HEK293 (cell line): Measurements from ENCODE around the gene SZT2.
A peak's percentile ranks its signal among the peaks of the same experiment; 100 is the strongest.
"Not testable (repeated sequence)": the region's sequence is repeated elsewhere in the genome, so short reads cannot be mapped to it uniquely, and the experiment has no call there.

Experiments used
- CTCF ChIA-PET: fragments of 350-600 bp; formaldehyde crosslinking; extraction: SDS; loops from one replicate; lab custom pipeline; 2021; ENCODE audit warnings: antibody characterized with exemption; lab: Yijun Ruan, JAX
- POLR2A ChIA-PET: fragments of 300-600 bp; formaldehyde crosslinking; extraction: SDS; loops from one replicate; lab custom pipeline; 2020; ENCODE audit warnings: antibody characterized with exemption, inconsistent platforms; lab: Yijun Ruan, JAX
- H3K27ac ChIP-seq: fragments of 200-500 bp; sonication (Bioruptor generic); 2 replicates; pipeline ENCODE4 v1.5.1; 2014; ENCODE audit warnings: low read depth, low read length, control low read depth, inconsistent platforms; ENCODE audit errors: extremely low read depth
- H3K36me3 ChIP-seq, 2 experiments: fragments of 200-500 bp in 1 of 2; sonication (Bioruptor generic) in 1 of 2; 1 replicate in 1 of 2; 2 replicates in 1 of 2; pipeline ENCODE4 v1.5.1; 2014 to 2017; ENCODE audit warnings: inconsistent platforms in 2 of 2, low read length in 2 of 2; ENCODE audit not compliant: control insufficient read depth in 2 of 2, insufficient read depth in 1 of 2
- H3K4me1 ChIP-seq: fragments of 200-500 bp; sonication (Bioruptor generic); 2 replicates; pipeline ENCODE4 v1.5.1; 2014; ENCODE audit warnings: mild to moderate bottlenecking, low read length, inconsistent platforms; ENCODE audit not compliant: control insufficient read depth, insufficient read depth
- H3K4me3 ChIP-seq: 2 replicates; pipeline ENCODE4 v1.5.1; 2011; ENCODE audit warnings: low read depth, mild to moderate bottlenecking, control low read depth, low read length, moderate library complexity
- H3K9me3 ChIP-seq: fragments of 200-500 bp; sonication (Bioruptor generic); 2 replicates; pipeline ENCODE4 v1.5.1; 2014; ENCODE audit warnings: low read depth, low read length, inconsistent platforms; ENCODE audit not compliant: control insufficient read depth, insufficient read depth
- ATF2 ChIP-seq: fragments of 450-650 bp; formaldehyde crosslinking; IDR thresholded peaks from 2 replicates; pipeline ENCODE4 v1.5.1; 2016; ENCODE audit warnings: missing biosample characterization, missing genetic modification characterization, low read depth
- BCL6B ChIP-seq: fragments of 450-650 bp; formaldehyde crosslinking; IDR thresholded peaks from 2 replicates; pipeline ENCODE4 v1.5.1; 2017; ENCODE audit warnings: missing biosample characterization, missing genetic modification characterization
- ELK4 ChIP-seq: IDR thresholded peaks from 2 replicates; pipeline ENCODE4 v1.6.1; 2011; ENCODE audit warnings: mild to moderate bottlenecking, low read depth, low read length, borderline replicate concordance
- HIC1 ChIP-seq: fragments of 450-650 bp; formaldehyde crosslinking; IDR thresholded peaks from 2 replicates; pipeline ENCODE4 v1.5.1; 2016; ENCODE audit warnings: missing biosample characterization, missing genetic modification characterization
- INSM2 ChIP-seq: fragments of 450-650 bp; formaldehyde crosslinking; IDR thresholded peaks from 2 replicates; pipeline ENCODE4 v1.5.1; 2016; ENCODE audit warnings: missing biosample characterization, missing genetic modification characterization
- KLF8 ChIP-seq: fragments of 450-650 bp; formaldehyde crosslinking; IDR thresholded peaks from 2 replicates; pipeline ENCODE4 v1.5.1; 2016; ENCODE audit warnings: missing biosample characterization, missing genetic modification characterization
- SCRT1 ChIP-seq: fragments of 450-650 bp; formaldehyde crosslinking; IDR thresholded peaks from 2 replicates; pipeline ENCODE4 v1.5.1; 2016; ENCODE audit warnings: missing biosample characterization, missing genetic modification characterization, borderline replicate concordance
- SP7 ChIP-seq: fragments of 450-650 bp; formaldehyde crosslinking; IDR thresholded peaks from 2 replicates; pipeline ENCODE4 v1.5.1; 2016; ENCODE audit warnings: missing biosample characterization, missing genetic modification characterization
- YY2 ChIP-seq: fragments of 450-650 bp; formaldehyde crosslinking; IDR thresholded peaks from 2 replicates; pipeline ENCODE4 v1.5.1; 2016; ENCODE audit warnings: missing biosample characterization, missing genetic modification characterization
- ZBTB21 ChIP-seq: fragments of 450-650 bp; formaldehyde crosslinking; IDR thresholded peaks from 2 replicates; pipeline ENCODE4 v1.5.1; 2017; ENCODE audit warnings: missing biosample characterization, missing genetic modification characterization
- ZBTB48 ChIP-seq: fragments of 450-650 bp; formaldehyde crosslinking; IDR thresholded peaks from 2 replicates; pipeline ENCODE4 v1.5.1; 2016; ENCODE audit warnings: missing biosample characterization, missing genetic modification characterization
- ZBTB49 ChIP-seq: fragments of 450-650 bp; formaldehyde crosslinking; IDR thresholded peaks from 2 replicates; pipeline ENCODE4 v1.5.1; 2016; ENCODE audit warnings: missing biosample characterization, missing genetic modification characterization, low read depth
- ZNF184 ChIP-seq: fragments of 450-650 bp; IDR thresholded peaks from 2 replicates; pipeline ENCODE4 v1.5.1; 2018; ENCODE audit warnings: missing biosample characterization, mild to moderate bottlenecking, missing genetic modification characterization
- ZNF398 ChIP-seq: fragments of 450-650 bp; formaldehyde crosslinking; IDR thresholded peaks from 2 replicates; pipeline ENCODE4 v1.5.1; 2017; ENCODE audit warnings: missing biosample characterization, missing genetic modification characterization
- ZNF600 ChIP-seq: fragments of 450-650 bp; formaldehyde crosslinking; IDR thresholded peaks from 2 replicates; pipeline ENCODE4 v1.5.1; 2016; ENCODE audit warnings: missing biosample characterization, missing genetic modification characterization
- ZNF629 ChIP-seq: fragments of 450-650 bp; formaldehyde crosslinking; IDR thresholded peaks from 2 replicates; pipeline ENCODE4 v1.5.1; 2017; ENCODE audit warnings: missing biosample characterization, missing genetic modification characterization
- ZNF639 ChIP-seq: fragments of 450-650 bp; formaldehyde crosslinking; IDR thresholded peaks from 2 replicates; pipeline ENCODE4 v1.5.1; 2016; ENCODE audit warnings: missing biosample characterization, missing genetic modification characterization
- ZNF692 ChIP-seq: fragments of 450-650 bp; formaldehyde crosslinking; IDR thresholded peaks from 2 replicates; pipeline ENCODE4 v1.5.1; 2016; ENCODE audit warnings: missing biosample characterization, missing genetic modification characterization

Gene SZT2

GRCh38 chr1:43472463-43473151 is 82.9 kb downstream of the SZT2 start:
- POLR2A ChIA-PET = interaction anchor here (1.0 kb wide), 1 partner anchor 114 kb away, joined by 6 read pairs; the partner anchor contains the start of gene CDC20
- H3K4me3 ChIP-seq, H3K27ac ChIP-seq, H3K4me1 ChIP-seq, H3K36me3 ChIP-seq, CTCF ChIA-PET, H3K9me3 ChIP-seq: not testable (repeated sequence)
- 0 out of 2 replicates have a peak, but pooled peaks have one; percentile 33 for TF ChIP-seq ZNF184 (tag by site-specific recombination)
- TF ChIP-seq ZNF629 (tag by site-specific recombination) = peak; percentile 44
- TF ChIP-seq INSM2 (tag by site-specific recombination) = 0 out of 2 replicates have a peak, but pooled peaks have one; percentile 30
- TF ChIP-seq BCL6B = peak; percentile 72
- TF ChIP-seq HIC1 (tag by site-specific recombination) = peak; percentile 59; the same call in 1 of the 2 replicates
- TF ChIP-seq SP7 = peak; percentile 50
- TF ChIP-seq ZNF600 = 0 out of 2 replicates have a peak, but pooled peaks have one; percentile 21
- peak; percentile 62 for TF ChIP-seq ZNF398 (tag by site-specific recombination)
- TF ChIP-seq ZNF639 (tag by site-specific recombination) = 0 out of 2 replicates have a peak, but pooled peaks have one; percentile 71
- peak; percentile 67; the same call in 1 of the 2 replicates for TF ChIP-seq ZBTB21
- TF ChIP-seq YY2 (tag by site-specific recombination) = 0 out of 2 replicates have a peak, but pooled peaks have one; percentile 63
- TF ChIP-seq ATF2 (tag by site-specific recombination) = peak; percentile 86
- TF ChIP-seq KLF8 = 0 out of 2 replicates have a peak, but pooled peaks have one; percentile 33

GRCh38 chr1:43473463-43473862 is 83.8 kb downstream of the SZT2 start:
- CTCF ChIA-PET = no interaction called here
- H3K4me3 ChIP-seq = no peak overlapping the region
- TF ChIP-seq ZBTB48 (no peak), ZNF692 (tag by site-specific recombination) (no peak), ELK4 (no peak), ZBTB49 (tag by site-specific recombination) (no peak), SCRT1 (no peak)

More at GRCh38 chr1:43473463-43473862, 83.8 kb downstream of the SZT2 start:
- no peaks in the 10 kb centered on the region for H3K9me3 ChIP-seq
- H3K27ac ChIP-seq = no peak overlapping the region
- no peaks in the 10 kb centered on the region for H3K36me3 ChIP-seq
- no peaks in the 10 kb centered on the region for H3K4me1 ChIP-seq
- POLR2A ChIA-PET = interaction anchor here (1.0 kb wide), 1 partner anchor 115 kb away, joined by 6 read pairs; the partner anchor contains the start of gene CDC20
